Upper lobe of right lung (tissue), 1 donor: ENCODE results near the gene TMEM126A. TPM values are rescaled to one million over a fixed set of nuclear protein-coding genes. Genes with fewer than 3 reads are reported as not detected.
"Not testable (repeated sequence)": the region's sequence is repeated elsewhere in the genome, so short reads cannot be mapped to it uniquely, and the experiment has no call there.

Experiments used
- ATAC-seq: fragments of 200-7000 bp; cut with Tn5 transposase; one replicate; pipeline ENCODE4 v1.9.1; 2020; ENCODE audit warnings: mild to moderate bottlenecking, moderate library complexity
- DNase-seq: peaks from one replicate; pipeline ENCODE4 v3.0.0-alpha.2; 2020
- H3K27ac ChIP-seq: fragments of 200-600 bp; one replicate; pipeline ENCODE4 v1.8.0; 2022
- H3K27me3 ChIP-seq: fragments of 200-600 bp; one replicate; pipeline ENCODE4 v1.8.0; 2022; ENCODE audit warnings: mild to moderate bottlenecking
- H3K36me3 ChIP-seq: fragments of 200-600 bp; one replicate; pipeline ENCODE4 v1.8.0; 2022
- H3K4me1 ChIP-seq: fragments of 200-600 bp; one replicate; pipeline ENCODE4 v1.8.0; 2022
- H3K4me3 ChIP-seq: fragments of 200-600 bp; one replicate; pipeline ENCODE4 v1.8.0; 2022; ENCODE audit warnings: mild to moderate bottlenecking
- H3K9me3 ChIP-seq: fragments of 200-600 bp; one replicate; pipeline ENCODE4 v1.8.0; 2022
- intact Hi-C: fragments of 100-400 bp; cut with DNase I; formaldehyde crosslinking; loops from one replicate; pipeline ENCODE4 v1.11.0; 2022
- long read RNA-seq: library from polyadenylated mRNA; unstranded; transcript quantifications from one replicate; pipeline ENCODE4 v2.0.0, GENCODE V29; 2021
- total RNA-seq: library from RNA; stranded (reverse); fragmentation: NEBNext Ultra II Directional; extraction: Animal tissue kit (Norgen Biotek cat#: 25700); gene quantifications from one replicate; pipeline ENCODE4 v1.2.1, GENCODE V29; 2021
- TF ChIP-seq, protein P1 (sequence below): fragments of 200-600 bp; IDR thresholded peaks from one replicate; pipeline ENCODE4 v1.8.0; 2022; ENCODE audit warnings: antibody characterized with exemption
- donor health status: DM: no; HTN: yes; CAD: no; lungs with severe emphysema.

The TMEM126A gene
- 26.1 TPM for total RNA-seq
- long read RNA-seq, partial matches to known transcripts, result 0 of 3 reads
- long read RNA-seq, other reads (novel, unspliced or antisense), result 1 of 3 reads

DNA sequence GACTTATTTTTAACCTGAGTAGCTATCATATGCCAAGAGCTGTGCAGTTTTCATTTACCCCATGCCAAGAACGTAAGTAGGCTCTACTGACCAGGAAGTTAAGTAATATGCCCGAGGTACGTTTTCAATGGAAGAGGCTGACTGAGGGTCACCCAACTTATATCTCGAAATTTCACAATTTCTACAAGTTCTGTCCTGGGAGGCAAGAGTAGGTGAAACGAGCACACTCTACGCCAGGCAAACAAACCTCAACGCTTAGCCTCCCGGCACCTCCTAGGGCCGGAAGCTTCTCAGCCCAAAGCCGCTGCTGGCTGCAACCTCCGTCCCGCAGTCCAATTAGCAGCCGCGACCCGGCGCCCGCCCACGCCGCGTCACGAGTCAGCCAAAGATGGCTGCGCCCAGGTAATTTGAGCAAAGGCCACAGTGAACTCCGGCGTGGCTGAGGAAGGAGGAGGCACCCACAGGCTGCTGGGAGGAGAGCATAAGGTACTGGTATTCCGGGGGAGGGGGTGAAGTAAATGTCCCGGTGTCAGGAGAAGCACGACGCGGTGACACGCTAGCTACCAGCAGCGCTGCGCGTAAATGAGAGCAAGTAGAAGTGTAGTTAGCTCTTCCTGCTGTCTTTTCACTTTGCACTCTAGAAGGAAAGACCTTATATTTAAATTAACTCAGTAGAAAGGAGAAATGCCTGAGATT, at the start of gene TMEM126A:
Gene TMEM126A, plus strand, starts transcription at position 364 of the 696 bp plus-strand sequence. CDS start 2,289 bp downstream, outside the sequence.
- Histone ChIP-seq H3K4me1 (peaks cover 19% of the 10 kb centered on the region), H3K36me3 (peaks cover 9% of the 10 kb centered on the region), H3K27me3 (no peaks in the 10 kb centered on the region), H3K4me3 (peak within 1 kb of the TSS; percentile 75), H3K27ac (peak within 1 kb of the TSS; percentile 85), H3K9me3 (no peaks in the 10 kb centered on the region)
- DNase-seq, result peak; percentile 96
- intact Hi-C loops, result no loop called here
- TF ChIP-seq, protein P1, sequence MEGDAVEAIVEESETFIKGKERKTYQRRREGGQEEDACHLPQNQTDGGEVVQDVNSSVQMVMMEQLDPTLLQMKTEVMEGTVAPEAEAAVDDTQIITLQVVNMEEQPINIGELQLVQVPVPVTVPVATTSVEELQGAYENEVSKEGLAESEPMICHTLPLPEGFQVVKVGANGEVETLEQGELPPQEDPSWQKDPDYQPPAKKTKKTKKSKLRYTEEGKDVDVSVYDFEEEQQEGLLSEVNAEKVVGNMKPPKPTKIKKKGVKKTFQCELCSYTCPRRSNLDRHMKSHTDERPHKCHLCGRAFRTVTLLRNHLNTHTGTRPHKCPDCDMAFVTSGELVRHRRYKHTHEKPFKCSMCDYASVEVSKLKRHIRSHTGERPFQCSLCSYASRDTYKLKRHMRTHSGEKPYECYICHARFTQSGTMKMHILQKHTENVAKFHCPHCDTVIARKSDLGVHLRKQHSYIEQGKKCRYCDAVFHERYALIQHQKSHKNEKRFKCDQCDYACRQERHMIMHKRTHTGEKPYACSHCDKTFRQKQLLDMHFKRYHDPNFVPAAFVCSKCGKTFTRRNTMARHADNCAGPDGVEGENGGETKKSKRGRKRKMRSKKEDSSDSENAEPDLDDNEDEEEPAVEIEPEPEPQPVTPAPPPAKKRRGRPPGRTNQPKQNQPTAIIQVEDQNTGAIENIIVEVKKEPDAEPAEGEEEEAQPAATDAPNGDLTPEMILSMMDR, result no peak
- ATAC-seq, result peak; percentile 100

DNA sequence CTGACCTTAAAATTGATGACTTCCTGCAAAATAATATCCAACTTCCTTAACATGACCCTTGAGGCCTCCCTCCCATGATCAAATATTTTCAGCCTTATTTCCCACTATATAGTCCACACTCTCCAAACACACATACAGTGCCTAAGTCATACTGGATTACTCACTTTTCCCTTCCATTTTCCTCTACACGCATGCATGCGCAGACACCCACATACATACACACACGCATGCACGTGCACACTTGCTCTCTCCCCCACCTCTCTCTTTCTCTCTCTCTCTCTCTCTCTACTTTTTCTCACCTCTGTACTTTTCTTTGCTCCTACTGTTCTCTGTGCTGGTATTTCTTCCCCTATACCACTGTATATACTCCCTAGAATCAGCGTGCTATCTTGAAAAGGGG, 48.7 kb upstream of the TMEM126A start:
- Histone ChIP-seq H3K4me1 (no peaks in the 10 kb centered on the region), H3K27me3 (no peaks in the 10 kb centered on the region), H3K27ac (no peak overlapping the region), H3K9me3 (no peaks in the 10 kb centered on the region), H3K4me3 (no peak overlapping the region), H3K36me3 (no peaks in the 10 kb centered on the region)
- intact Hi-C loops, result no loop called here
- DNase-seq (no peak), ATAC-seq (no peak)
- TF ChIP-seq, protein P1, result no peak

DNA sequence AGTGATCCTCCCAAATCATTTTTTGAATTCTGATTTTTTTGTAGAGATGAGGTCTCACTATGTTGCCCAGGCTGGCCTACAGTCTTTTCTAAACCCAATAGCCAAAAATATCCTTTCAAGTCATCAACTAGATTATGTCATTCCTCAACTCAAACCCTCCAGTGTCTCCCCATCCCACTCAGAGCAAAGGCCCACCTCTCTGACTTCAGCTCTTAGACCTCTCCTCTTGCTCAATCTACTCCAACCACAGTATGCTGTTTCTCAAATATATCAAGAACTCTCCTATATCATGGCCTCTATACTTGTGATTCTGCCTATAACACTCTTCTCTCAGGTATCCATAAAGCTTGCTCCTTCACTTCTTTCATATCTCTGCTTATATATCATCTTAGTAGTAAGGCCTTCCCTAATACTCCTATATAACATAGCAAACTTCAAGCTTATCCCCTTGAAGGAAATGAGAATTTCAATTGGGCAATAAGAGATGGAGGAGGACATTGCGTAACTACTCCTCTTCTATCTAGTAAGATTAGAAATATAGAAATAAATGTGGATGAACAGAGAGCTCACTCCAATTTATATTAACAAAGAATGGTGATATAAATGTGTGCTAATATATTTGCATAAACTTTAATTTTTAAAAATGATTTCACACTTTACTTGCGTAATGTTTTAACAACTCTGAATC, 45.1 kb upstream of the TMEM126A start:
- no peak overlapping the region for H3K4me3 ChIP-seq
- no peaks in the 10 kb centered on the region for H3K27me3 ChIP-seq
- H3K36me3 ChIP-seq, result no peaks in the 10 kb centered on the region
- H3K27ac ChIP-seq, result no peak overlapping the region
- intact Hi-C loops, result no loop called here
- no peaks in the 10 kb centered on the region for H3K4me1 ChIP-seq
- no peak for DNase-seq
- no peak for ATAC-seq
- TF ChIP-seq, protein P1, result no peak
- H3K9me3 ChIP-seq, result no peaks in the 10 kb centered on the region

DNA sequence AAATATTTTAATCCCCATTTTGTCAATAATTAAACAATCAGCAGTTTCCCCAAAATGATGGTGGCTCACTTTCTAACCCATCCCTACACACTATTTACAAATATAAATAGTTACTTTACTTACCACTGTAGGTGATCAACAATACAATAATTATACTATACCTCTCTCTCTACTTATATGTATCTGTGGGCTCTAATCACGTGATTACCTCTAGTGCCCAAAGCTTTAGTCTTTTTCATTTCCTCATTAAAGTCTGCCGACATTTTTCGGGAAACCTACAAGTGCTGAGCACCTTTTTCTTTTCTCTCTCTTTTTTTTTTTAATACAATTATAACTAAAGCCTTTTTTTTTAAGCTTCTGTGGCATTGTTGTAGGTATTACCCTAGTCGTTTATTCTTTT, 44.5 kb upstream of the TMEM126A start:
- intact Hi-C loops, result no loop called here
- no peak for DNase-seq
- no peak for ATAC-seq

DNA sequence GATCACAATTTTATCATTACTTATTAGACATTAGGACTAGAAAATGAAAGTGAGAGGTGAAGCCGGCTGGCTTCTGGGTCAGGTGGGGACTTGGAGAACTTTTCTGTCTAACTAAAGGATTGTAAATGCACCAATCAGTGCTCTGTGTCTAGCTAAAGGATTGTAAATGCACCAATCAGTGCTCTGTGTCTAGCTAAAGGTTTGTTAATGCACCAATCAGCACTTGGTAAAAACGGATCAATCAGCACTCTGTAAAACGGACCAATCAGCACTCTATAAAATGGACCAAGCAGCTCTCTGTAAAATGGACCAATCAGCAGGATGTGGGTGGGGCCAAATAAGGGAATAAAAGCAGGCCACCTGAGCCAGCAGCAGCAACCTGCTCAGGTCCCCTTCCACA, 41.5 kb upstream of the TMEM126A start:
- H3K36me3 ChIP-seq, H3K4me3 ChIP-seq, DNase-seq, H3K4me1 ChIP-seq, H3K27me3 ChIP-seq, H3K9me3 ChIP-seq, intact Hi-C loops, H3K27ac ChIP-seq, ATAC-seq: not testable (repeated sequence)

More for the DNA sequence above, 44.5 kb upstream of the TMEM126A start:
- no peaks in the 10 kb centered on the region for H3K36me3 ChIP-seq
- TF ChIP-seq, protein P1, result no peak
- no peak overlapping the region for H3K4me3 ChIP-seq
- no peaks in the 10 kb centered on the region for H3K27me3 ChIP-seq
- no peak overlapping the region for H3K27ac ChIP-seq
- no peaks in the 10 kb centered on the region for H3K9me3 ChIP-seq
- H3K4me1 ChIP-seq, result no peaks in the 10 kb centered on the region

DNA sequence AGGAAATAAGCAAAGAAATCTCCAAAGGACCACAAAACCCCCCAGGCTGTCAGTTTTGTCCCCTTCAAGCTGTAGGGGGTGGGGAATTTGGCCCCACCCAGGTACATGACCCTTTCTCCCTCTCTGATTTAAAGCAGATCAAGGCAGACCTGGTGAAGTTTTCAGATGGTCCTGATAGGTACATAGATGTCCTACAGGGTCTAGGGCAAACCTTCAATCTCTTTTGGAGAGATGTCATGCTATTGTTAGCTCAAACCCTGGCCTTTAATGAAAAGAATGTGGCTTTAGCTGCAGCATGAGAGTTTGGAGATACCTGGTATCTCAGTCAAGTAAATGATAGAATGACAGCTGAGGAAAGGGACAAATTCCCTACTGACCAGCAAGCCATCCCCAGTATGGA, 39.1 kb upstream of the TMEM126A start:
- not testable (repeated sequence) for H3K36me3 ChIP-seq, DNase-seq

DNA sequence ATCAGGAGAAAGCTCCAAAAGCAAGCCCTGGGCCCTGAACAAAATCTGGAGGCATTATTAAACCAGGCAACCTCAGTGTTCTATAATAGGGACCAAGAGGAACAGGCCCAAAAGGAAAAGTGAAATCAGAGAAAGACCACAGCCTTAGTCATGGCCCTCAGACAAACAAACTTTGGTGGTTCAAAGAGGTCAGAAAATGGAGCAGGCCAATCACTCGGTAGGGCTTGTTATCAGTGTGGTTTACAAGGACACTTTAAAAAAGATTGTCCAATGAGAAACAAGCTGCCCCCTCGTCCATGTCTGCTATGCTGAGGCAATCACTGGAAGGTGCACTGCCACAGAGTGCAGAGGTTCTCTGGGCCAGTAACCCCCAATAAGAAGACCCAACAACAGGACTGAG, 38.5 kb upstream of the TMEM126A start:
- DNase-seq, H3K4me3 ChIP-seq, H3K27me3 ChIP-seq, H3K9me3 ChIP-seq, H3K4me1 ChIP-seq, ATAC-seq, H3K36me3 ChIP-seq, H3K27ac ChIP-seq, intact Hi-C loops: not testable (repeated sequence)

More for the DNA sequence above, 39.1 kb upstream of the TMEM126A start:
- H3K4me3 ChIP-seq, H3K9me3 ChIP-seq, ATAC-seq, intact Hi-C loops, H3K4me1 ChIP-seq, H3K27ac ChIP-seq, H3K27me3 ChIP-seq: not testable (repeated sequence)

DNA sequence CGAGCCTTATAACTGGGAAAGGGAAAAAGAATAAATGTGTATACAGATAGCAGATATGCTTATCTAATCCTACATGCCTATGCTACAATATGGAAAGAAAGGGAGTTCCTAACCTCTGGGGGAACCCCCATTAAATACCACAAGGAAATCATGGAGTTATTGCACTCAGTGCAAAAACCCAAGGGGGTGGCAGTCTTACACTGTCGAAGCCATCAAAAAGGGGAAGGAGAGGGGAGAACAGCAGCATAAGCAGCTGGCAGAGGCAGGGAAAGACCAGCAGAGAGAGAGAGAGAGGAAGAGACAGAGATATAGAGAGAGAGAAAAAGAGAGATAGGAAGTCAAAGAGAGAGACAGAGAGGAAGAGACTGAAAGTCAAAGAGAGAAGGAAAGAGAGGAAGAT, 36.1 kb upstream of the TMEM126A start:
- ATAC-seq, H3K27me3 ChIP-seq, H3K4me3 ChIP-seq, H3K4me1 ChIP-seq, intact Hi-C loops, H3K27ac ChIP-seq, DNase-seq, H3K9me3 ChIP-seq, H3K36me3 ChIP-seq: not testable (repeated sequence)
